ENCODE data around the gene CTBP2. TPM values are rescaled to one million over a fixed set of nuclear protein-coding genes. Genes with fewer than 3 reads are reported as not detected.

The CTBP2 gene
- total RNA-seq, 2 donors from 2014 or later = 75.3 to 109 TPM

DNA sequence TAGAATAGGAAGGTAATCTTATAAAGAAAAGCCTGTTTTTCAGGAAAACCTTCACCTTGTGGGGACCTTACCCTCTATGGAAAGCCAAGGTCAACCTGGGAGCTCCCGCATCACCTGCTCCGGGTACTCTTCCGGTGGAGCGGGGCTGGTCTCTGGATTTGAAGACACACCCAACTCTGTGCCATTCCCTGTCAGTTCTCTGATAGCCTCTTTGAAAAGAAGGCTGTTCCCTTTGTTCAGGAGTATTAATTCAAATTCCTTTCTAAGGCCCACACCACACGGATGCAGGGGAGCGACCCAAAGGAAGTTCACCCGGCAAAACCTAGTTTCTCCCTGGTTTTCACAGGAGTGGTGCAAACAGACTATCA is 10.7 kb downstream of the CTBP2 start:
- Histone ChIP-seq H3K9me3 (ENCODE audit: control insufficient read depth, low read length) (no peaks in the 10 kb centered on the region), H3K9ac (ENCODE audit: extremely low read depth, low read length, poor library complexity, severe bottlenecking) (no peak overlapping the region), H3K27ac (ENCODE audit: low read depth, low read length) (no peak overlapping the region), H3K4me3 (ENCODE audit: low read length) (no peak overlapping the region), H3K36me3 (ENCODE audit: control insufficient read depth, insufficient read depth, low read length) (peaks cover 7% of the 10 kb centered on the region), H3K4me1 (ENCODE audit: control insufficient read depth, insufficient read depth, low read length) (peaks cover 15% of the 10 kb centered on the region), H3K27me3 (ENCODE audit: control insufficient read depth, insufficient read depth, low read length, poor library complexity, severe bottlenecking) (no peaks in the 10 kb centered on the region)
- TF ChIP-seq, protein P1, sequence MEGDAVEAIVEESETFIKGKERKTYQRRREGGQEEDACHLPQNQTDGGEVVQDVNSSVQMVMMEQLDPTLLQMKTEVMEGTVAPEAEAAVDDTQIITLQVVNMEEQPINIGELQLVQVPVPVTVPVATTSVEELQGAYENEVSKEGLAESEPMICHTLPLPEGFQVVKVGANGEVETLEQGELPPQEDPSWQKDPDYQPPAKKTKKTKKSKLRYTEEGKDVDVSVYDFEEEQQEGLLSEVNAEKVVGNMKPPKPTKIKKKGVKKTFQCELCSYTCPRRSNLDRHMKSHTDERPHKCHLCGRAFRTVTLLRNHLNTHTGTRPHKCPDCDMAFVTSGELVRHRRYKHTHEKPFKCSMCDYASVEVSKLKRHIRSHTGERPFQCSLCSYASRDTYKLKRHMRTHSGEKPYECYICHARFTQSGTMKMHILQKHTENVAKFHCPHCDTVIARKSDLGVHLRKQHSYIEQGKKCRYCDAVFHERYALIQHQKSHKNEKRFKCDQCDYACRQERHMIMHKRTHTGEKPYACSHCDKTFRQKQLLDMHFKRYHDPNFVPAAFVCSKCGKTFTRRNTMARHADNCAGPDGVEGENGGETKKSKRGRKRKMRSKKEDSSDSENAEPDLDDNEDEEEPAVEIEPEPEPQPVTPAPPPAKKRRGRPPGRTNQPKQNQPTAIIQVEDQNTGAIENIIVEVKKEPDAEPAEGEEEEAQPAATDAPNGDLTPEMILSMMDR (conservative IDR thresholded peaks at IDR 0.05) = no peak
- DNase-seq = no peak
- Mint-ChIP-seq H3K4me3 (peak overlapping the region; percentile 6), H3K27ac (peak overlapping the region; percentile 29), H3K9me3 (no peaks in the 10 kb centered on the region), H3K36me3 (ENCODE audit: low read depth) (peaks cover 17% of the 10 kb centered on the region), H3K27me3 (ENCODE audit: insufficient read depth) (no peaks in the 10 kb centered on the region), H3K4me1 (peaks cover 75% of the 10 kb centered on the region)
- 93 to 94% methylated on average over 5 to 7 of the region's 7 CpGs for WGBS, 2 experiments (ENCODE audit: insufficient coverage in 1 of 2, insufficient read length in 1 of 2)

DNA sequence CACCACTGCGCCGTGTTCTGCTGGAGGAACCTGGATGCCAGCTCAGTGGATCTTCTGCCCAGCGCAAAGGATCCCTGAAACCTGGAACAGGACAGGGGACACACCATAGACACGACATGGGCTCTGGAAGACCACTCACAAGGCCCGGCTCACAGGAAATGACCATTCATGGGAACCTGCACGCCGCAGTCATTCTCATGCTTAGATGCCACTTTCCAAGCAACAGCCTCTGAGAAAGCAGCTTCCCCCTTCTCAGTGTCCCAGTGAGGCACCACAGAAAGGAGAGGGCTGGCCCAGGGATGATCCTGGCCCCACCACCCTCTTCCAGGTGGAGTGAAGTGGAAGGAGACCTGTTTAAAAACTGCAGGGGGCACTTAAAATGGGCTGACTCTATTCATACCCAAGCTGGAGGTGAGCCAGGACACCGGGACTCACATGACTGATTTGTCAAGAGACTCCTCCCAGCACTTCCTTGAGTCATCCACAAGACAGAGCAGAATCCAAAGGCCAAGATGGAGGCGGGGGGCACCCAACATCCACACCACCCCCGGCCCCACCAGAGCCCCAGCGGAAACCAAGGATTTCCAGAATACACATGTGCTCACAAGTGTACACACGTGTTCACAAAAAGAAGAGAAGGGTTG is 11.2 kb downstream of the CTBP2 start:
- Histone ChIP-seq H3K27me3 (ENCODE audit: control insufficient read depth, insufficient read depth, low read length, poor library complexity, severe bottlenecking) (no peaks in the 10 kb centered on the region), H3K4me3 (ENCODE audit: low read length) (no peak overlapping the region), H3K9ac (ENCODE audit: extremely low read depth, low read length, poor library complexity, severe bottlenecking) (no peak overlapping the region), H3K36me3 (ENCODE audit: control insufficient read depth, insufficient read depth, low read length) (peaks cover 7% of the 10 kb centered on the region), H3K4me1 (ENCODE audit: control insufficient read depth, insufficient read depth, low read length) (peaks cover 16% of the 10 kb centered on the region), H3K9me3 (ENCODE audit: control insufficient read depth, low read length) (no peaks in the 10 kb centered on the region), H3K27ac (ENCODE audit: low read depth, low read length) (no peak overlapping the region)
- no peaks in the 10 kb centered on the region for H3K27me3 Mint-ChIP-seq (ENCODE audit: insufficient read depth)
- TF ChIP-seq, protein P1 (conservative IDR thresholded peaks at IDR 0.05) = no peak
- peaks cover 17% of the 10 kb centered on the region for H3K36me3 Mint-ChIP-seq (ENCODE audit: low read depth)
- peaks cover 75% of the 10 kb centered on the region for H3K4me1 Mint-ChIP-seq
- no peaks in the 10 kb centered on the region for H3K9me3 Mint-ChIP-seq
- no peak overlapping the region for H3K4me3 Mint-ChIP-seq
- 89 to 91% methylated on average over 11 to 12 of the region's 12 CpGs for WGBS, 2 experiments (ENCODE audit: insufficient coverage in 1 of 2, insufficient read length in 1 of 2)
- peak; percentile 67 for DNase-seq
- H3K27ac Mint-ChIP-seq = peak overlapping the region; percentile 49

GRCh38 chr10:125148528-125148927 is 11.8 kb downstream of the CTBP2 start:
- Histone ChIP-seq H3K4me3 (ENCODE audit: low read length) (no peak overlapping the region), H3K27me3 (ENCODE audit: control insufficient read depth, insufficient read depth, low read length, poor library complexity, severe bottlenecking) (no peaks in the 10 kb centered on the region), H3K27ac (ENCODE audit: low read depth, low read length) (no peak overlapping the region), H3K4me1 (ENCODE audit: control insufficient read depth, insufficient read depth, low read length) (peaks cover 16% of the 10 kb centered on the region), H3K9me3 (ENCODE audit: control insufficient read depth, low read length) (no peaks in the 10 kb centered on the region), H3K36me3 (ENCODE audit: control insufficient read depth, insufficient read depth, low read length) (peaks cover 7% of the 10 kb centered on the region), H3K9ac (ENCODE audit: extremely low read depth, low read length, poor library complexity, severe bottlenecking) (no peak overlapping the region)
- no peak for DNase-seq
- H3K9me3 Mint-ChIP-seq = no peaks in the 10 kb centered on the region
- no peak overlapping the region for H3K4me3 Mint-ChIP-seq
- peak overlapping the region; percentile 49 for H3K27ac Mint-ChIP-seq
- H3K27me3 Mint-ChIP-seq (ENCODE audit: insufficient read depth) = no peaks in the 10 kb centered on the region
- WGBS, 2 experiments (ENCODE audit: insufficient coverage in 1 of 2, insufficient read length in 1 of 2) = 82 to 88% methylated on average over 3 to 4 of the region's 4 CpGs
- H3K36me3 Mint-ChIP-seq (ENCODE audit: low read depth) = peaks cover 17% of the 10 kb centered on the region
- TF ChIP-seq, protein P1 (conservative IDR thresholded peaks at IDR 0.05) = no peak
- H3K4me1 Mint-ChIP-seq = peaks cover 75% of the 10 kb centered on the region

Measured in endodermal cell (in vitro differentiated cells).